NCI-H2196 treated with DMSO at 0.1 percent for 48 hours (cell line): ENCODE measurements around the gene ADCY10.

Experiments used
- DNase-seq: peaks from one replicate; lab custom pipeline; 2025; ENCODE audit not compliant: unreplicated experiment; lab: John Stamatoyannopoulos, UW

ADCY10 gene

DNA sequence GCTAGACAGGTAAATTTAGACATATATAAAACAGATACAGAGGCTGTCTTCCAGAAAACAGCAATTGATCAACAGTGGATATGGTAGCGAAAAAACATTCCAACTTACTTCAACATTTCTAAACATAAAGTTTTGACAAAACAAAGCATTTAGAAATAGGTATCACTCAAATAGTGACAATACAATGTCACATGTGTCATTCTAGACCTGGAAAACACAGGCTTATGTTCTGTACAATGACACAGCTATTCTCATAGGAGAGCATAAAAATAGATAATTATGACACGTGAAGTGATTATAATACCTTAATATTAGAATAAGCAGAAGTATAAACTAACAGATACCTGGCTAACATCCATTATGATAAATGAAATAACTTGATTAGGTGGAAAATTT lies 14.5 kb upstream of the ADCY10 start:
- no peak for DNase-seq

DNA sequence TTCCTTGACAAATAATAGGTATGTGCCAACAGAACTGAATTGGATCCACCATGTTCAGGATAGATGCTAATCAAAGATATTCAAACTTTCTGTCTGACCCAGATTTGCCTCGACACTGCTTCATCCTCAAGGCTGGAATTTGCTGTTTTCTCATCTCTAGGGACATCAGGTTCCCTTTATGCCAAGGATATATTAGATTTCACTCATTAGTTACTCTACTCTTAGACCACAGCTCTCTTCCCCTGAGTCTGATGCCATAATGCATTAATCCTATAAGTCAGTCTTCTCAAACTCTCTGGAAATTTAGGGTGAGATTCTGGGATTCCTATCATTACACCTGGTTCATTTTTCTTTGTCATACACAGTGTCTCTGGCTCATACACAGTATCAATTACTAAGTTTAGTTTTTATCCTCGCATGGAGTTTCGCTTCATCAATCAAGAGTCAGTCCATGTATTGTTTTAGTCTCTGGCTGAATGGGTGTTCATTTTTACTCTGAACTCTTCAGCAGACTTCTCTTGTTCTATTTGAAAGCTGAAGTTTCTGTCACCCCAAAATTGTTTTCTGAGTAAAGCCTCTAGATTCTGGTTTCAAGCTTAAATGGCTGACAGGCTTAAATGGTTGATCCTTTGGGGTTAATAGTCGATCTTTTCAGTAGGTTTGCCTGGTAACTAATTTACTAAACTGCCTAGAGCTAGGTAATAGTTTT lies 13.3 kb upstream of the ADCY10 start:
- no peak for DNase-seq

DNA sequence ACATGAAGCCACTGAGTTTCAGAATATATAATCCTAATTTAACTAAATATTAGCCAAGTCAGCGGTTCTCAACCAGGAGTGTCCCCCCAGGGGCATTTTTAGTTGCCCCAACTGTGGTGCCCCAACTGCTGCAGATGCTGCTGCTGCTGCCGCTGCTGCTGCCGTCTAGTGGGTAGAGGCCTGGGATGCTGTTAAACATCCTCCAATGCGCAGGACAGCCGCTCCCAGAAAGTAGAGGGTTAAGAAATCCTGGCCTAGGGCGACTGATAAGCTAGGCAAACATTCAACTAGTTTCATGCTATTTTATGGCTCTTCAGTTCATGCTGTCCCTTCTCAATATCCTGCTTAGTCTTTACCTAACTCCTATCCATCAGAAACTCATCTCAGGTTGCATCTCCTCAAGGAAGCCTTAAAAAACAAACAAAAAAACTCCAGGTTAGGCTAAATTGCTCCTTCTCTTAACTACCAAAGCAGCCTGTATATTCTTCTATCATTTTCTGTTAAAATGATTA lies 12.6 kb upstream of the ADCY10 start:
- no peak for DNase-seq

DNA sequence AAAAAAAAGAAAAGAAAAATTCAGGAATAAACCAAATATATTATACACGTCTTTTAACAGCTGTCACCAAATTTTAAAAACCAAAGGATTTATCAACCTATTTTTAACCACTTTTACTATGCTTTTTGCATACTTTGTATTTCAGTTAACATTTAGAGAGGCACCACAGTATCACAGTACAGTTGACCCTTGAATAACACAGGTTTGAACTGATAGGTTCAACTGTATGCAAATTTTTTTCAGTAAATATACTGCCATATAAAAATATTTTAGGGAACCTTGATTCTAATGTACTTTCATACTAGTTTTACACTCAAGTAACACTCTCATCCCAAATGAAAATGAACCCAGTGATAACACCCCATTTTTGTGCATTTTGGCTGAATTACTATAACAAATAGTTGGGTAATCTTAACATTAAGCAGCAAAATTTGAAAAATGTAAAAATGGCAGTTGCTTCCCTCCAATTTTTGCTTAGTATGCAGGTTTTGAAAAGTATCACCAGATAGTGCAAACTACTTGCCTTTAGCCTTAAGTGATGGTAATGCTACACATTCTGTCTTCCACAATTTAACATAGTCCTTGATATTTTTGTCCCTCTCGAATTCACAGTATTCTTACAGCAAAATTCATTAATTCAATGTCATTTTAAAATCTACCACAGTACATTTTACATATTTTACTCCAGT lies 10.8 kb upstream of the ADCY10 start:
- no peak for DNase-seq

DNA sequence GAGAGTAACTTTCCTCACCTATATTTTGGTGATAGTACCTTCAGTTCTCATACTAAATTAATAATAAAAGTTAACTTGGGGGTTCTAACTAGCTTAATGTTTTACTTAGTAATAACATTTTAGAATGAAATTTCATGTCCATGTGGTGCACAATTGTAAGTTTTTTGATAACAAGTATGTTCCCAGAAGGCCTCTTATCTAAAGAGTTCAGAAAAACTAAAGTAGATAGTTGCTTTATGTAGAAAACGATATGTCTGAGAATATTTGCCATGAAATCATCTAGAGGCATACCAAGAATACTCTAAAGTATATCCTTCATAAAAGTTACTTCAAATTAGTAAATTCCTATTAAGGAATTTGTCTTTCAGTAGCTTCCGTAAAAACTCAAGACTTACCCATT lies 10.2 kb upstream of the ADCY10 start:
- no peak for DNase-seq

DNA sequence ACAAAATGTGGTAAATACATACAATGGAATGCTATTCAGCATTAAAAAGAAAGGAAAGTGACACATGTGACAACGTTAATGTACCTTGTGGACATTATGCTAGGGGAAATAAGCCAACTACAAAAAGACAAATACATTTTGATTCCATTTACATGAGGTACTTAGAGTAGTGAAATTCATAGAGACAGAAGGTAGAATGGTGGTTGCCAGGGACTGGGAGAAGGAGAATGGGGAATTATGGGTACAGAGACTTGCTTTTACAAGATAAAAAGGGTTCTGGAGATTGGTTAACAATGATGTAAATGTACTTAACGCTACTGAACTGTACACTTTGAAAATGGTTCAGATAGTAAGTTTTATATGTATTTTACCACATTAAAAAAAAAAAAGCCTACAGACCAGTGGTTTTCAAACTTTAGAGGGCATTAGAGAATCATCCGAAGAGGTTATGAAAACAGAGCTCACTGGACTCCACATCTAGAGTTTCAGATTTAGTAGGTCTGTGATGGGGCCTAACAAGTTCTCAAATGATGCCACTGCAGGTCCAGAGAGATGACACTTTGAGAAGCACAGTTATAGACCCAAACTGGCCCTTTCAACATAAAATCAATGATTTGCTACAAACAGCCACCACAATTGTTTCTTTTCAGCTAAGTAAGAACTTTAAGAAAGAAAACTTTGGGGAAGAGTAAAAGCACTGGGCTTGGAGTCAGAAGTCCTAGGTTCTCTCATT lies 9.6 kb upstream of the ADCY10 start:
- DNase-seq, result no peak

DNA sequence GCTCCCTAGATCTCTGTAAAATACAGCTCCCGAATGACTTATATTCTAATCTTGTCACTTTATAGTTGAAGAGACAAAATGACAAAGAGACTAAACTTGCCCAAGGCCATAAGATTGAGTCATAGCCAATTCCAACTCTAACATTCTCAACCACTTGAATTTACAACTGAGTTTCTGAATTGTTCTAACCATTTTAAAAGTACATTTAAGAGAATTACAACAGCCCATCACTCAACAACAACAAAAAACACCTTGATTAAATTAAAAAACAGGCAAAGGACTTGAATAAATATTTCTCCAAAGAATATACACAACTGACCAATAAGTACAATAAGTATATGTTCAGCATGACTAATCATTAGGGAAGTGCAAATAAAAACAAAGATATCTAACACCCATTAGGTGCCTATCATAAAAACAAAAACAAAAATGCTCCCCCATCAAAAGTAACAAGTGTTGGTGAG lies 8.7 kb upstream of the ADCY10 start:
- DNase-seq, result no peak

DNA sequence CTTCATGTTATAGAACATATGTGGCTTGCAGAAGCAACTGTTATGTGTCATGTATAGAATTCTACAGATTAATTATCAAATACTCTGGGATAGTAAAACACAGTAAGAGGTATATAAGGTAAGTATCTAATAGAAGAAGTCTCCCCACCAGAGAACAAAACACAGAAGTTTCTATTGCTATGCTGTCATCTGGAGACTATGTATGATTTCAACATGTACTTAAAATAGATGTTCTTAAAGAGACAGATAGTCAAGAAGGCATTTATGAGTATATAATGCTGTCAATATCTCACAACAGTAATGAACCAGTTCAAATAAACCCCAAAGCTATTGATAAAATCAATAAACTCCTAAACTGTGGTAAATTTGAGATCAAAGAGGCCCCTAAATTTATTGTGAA lies 8.1 kb upstream of the ADCY10 start:
- DNase-seq, result no peak

DNA sequence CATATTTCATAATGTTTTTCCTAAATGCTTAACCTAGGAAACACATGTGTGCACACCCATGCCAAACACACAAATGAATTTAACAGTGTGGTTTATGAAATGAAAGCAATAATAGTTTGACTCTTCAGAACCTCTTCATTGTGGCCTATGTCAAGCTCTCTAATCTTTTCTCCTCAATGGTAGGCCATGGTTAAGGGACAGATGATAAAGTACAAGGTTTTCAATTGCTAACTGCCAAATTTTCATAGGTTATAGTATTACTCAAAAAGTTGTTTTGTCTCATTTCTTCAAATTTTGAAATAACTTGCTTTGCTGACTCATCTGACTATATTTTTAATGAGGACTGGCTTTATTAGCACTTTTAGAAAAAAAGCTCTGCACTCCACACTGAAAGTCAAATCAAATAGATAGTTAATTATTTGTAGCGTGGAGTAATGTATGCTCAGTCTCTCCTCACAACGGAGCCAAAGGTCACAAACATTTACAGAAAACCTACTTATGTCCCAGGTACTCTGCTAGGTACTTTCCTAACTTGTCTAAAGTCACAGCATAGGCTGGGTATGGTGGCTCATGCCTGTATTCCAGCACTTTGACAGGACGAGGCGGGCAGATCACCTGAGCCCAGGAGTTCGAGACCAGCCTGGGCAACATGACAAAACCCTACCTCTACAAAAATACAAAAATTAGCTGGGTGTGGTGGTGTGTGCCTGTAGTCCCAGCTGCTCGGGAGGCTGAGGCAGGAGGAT lies 3.0 kb upstream of the ADCY10 start:
- no peak for DNase-seq

DNA sequence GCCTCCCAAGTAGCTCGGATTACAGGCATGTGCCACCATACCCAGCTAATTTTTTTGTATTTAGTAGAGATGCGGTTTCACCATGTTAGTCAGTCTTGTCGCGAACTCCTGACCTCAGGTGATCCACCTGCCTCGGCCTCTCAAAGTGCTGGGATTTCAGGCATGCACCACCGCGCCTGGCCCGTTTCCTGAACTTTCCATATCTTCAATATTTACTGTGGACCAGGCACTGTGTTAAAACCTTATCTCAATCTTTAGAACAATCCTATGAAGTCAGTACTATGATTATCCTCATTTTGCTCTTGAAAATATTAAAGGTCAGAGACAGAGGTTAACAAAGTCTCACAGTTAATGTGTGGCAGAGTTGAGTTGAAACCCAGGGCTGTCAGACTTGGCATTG lies 1.6 kb upstream of the ADCY10 start:
- no peak for DNase-seq

DNA sequence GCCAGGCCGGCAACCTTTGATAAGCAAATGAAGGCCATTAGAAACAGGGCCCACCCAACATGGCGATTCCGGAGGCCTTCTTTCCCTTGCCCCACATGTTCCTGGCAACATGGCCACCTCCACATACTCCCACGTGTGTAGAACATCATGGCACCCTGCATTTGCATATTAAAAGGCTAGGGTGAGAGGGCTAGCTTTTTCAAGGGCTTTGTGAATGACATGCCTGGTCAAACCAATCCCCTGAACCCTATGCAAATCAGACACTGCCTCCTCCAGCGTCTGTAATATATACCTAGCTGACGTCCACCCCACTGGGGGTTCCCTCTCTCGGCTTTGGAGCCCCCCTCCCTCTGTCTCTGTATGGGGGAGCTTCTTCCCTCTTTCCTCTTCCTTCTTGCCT lies 1.6 kb downstream of the ADCY10 start:
- DNase-seq, result no peak

DNA sequence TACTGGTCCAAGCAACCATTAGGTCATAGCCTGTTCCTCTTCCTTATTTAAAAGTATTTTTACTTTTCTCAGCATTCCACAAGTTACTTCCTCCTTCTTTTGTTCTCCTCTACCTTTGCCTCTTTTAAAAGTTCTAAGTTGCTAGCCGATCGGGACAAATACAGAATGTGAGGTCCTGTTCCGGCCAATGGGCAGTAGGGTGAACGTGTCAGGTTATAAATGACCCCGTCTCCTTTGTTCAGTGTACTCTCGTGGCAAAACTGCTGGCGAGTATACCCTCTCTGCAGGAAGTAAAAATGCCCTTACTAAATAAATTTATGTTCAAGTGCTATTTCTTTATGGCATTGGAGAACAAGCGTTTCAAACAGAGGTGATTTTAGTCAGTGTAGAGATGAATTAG lies 2.5 kb downstream of the ADCY10 start:
- no peak for DNase-seq

DNA sequence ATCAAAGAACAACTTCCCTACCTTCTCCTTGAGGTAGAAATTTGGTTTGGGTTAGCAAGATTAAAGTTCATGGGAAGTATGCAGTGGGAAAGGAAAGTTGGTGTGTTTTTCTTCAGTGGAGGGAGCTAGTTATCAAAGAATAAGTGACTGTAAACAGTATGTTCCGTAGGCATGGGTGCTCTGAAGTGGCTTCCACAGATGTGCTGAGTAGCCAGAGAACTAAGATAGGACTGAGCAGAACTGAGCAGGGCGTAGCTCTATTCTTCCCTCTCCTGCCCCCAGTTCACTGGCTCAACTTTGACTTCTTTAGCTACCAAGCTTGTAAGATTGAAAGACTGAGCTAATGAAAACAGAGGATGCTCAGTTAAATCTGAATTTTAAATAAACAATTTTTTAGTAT lies 3.4 kb downstream of the ADCY10 start:
- DNase-seq, result no peak

DNA sequence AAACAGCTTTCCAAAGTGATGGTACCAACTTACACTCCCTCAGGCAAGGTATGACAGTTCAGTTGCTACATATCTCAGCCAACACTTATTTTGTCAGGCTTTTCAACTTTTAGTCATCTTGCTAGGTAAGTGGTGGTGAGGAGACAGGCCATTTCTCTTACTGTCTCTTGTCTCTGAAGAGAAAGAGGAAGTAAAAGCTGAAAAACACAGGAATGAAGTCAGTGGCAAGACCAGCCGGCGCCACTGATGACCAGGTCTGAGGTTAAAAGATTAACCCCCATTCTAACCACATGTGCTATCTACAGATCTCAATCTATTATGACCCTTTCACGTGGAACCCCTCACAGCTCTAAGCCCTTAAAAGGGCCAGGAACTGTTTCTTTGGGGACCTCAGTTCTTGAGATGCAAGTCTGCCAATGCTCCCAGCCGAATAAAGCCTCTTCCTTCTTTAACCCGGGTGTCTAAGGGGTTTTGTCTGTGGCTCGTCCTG lies 4.2 kb downstream of the ADCY10 start:
- no peak for DNase-seq

DNA sequence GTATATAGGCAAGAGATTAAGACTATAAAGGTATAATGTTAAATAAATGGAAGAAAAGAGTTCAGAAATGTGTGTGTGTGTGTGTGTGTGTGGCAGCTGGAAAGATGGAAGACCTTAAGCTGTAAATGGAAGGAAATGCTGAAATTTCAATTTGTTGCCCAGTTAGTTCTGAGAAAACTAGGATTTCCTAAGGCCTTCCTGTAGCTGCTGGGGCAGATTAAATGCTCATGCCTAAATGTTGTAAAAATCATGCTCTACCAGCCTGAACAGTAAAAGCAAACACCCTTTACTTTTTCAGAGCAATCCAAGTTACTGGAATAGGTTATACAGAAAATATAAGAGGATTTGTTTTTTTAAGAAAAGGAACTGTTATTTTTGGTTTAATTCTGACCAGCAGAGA lies 8.3 kb downstream of the ADCY10 start:
- DNase-seq, result no peak

DNA sequence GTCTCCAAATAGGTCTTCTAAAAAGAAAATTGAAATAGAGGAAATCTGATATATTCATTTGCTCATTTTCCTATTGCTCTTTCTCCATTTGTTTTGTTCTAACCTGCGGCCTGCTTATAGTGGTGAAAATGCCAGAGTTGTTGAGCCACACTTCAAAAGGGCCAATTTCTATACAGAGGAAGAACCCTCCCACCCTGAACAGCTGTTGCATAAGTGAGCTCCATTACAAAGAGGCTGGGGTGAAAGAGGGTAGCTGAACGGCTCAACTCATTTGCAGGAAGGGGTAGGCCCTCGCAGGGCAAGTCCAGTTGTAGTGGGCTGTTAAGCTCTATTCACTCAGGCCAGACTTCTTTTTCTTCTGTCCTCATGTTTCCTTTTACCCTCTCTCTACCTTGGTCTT lies 8.8 kb downstream of the ADCY10 start:
- DNase-seq, result no peak

DNA sequence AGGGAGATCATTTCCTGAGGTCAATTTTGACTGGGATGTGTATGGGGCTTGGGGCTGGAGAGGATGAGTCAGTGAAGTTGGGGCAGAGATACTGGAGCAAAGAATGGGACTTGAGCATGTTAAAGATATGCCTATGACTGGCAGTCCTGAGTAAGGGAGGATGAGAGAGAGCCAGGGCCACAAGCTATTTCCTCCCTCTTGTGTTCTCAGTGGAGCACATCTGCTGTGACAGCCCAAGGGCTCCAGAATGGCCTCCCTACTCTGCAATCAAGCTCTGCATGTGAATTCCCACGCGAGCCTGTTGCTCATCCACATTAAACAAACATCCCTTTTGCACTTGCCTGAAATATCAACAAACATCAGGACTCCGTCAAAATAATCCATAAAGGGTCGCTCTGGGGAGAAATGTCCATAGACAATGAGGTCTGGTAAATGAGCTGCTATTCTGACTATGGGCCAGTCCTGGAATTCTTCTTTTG lies 9.2 kb downstream of the ADCY10 start:
- no peak for DNase-seq

DNA sequence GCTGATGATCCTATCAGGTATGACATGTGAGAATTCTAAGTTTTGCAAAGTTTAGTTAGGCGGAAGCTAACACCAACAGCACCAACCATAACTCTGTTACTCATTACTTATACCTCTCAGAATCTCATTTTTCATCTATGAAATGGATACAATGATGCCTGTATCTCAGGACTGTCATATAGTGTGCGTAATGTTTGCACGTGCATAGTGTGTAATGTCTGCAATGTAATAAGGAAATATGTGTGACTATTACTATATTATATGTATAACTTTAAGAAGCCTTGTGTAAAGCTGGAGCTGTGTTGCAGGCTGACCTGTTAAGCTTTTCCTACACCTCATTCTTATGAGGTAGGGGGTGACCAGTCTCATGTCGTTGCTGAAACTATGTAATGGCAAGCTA lies 13.0 kb downstream of the ADCY10 start:
- no peak for DNase-seq

DNA sequence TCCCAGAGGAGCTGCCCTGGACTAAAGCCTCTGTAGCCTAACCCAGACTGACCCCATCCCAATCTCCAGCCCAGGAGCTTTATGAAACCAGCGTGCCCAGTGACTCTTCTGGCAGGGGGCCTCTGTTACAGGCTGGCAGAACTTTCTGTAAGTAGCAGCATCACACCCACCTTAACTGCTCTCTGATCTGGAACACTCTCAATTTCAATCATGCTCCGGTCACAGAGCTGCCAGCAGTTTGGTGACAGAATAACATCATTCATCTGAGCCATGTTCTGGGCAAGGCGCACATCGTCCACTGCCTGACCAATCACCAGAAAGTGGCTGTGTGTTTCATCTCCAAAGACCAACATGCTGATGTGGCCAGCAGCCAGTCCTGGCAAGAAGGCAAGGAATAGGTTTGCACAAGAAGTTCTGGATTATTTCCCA lies 14.7 kb downstream of the ADCY10 start:
- no peak for DNase-seq

DNA sequence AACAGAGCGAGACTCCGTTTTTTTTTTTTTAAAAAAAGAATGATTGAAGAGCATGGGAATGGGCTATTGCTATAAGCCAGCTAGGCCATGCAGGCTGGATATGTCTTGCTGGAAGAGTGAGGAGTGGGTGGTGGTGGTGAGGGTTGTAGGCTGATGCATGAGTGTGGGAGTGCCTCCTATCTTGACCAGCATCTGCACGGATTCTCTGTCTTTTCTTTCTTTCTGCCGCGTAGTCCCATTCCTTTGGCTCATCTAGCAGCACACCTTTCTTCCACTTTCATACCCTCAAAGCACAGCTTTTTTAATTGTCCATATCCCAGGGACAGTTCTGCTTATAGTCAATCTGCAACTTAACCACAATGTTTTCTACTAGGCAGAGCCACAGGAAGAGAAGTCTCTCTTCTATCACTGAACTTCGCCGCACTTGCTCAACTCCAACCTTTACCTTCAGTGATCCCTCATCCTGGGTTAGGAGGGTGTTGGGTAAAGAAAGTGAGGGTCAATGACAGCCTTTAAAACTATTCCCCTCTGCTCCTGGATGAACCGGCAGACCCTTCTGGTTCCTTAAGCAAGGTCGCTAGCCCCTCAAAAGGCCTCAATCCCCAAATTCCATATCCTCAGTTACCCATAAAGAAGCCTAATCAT lies 15.2 kb downstream of the ADCY10 start:
- DNase-seq, result no peak
